Superior temporal gyrus (tissue), 1 donor: ENCODE measurements around the gene RAMP3.

Source experiments
- DNase-seq: peaks from one replicate; pipeline ENCODE4 v3.0.0-alpha.2; 2016; ENCODE audit errors: extremely low spot score

RAMP3 gene

GRCh38 chr7:45223078-45223477 lies 65.5 kb downstream of the RAMP3 start:
- DNase-seq: no peak

- DNase-seq: no peak
These were observed 66.4 kb downstream of the RAMP3 start for GRCh38 chr7:45223728-45224630.

DNA sequence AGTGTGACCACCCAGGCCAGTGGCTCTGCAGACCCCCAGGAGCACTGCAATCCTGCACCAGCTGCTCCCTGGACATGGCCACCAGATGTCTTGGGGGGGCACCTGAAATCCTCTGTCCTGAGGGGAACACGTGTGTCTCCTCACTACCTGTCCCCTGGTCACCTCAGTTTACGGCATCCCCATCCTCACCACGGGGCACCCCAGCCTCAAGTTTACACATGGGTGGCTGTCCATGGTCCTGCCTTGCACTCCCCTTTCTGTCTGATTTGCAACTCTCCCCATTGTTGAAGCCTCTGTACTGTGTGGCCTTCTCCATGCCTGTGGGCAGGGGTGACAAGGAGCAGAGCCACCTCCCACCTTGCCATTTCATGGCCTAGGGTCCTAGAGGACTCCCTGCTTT lies 67.2 kb downstream of the RAMP3 start:
- DNase-seq: no peak

DNA sequence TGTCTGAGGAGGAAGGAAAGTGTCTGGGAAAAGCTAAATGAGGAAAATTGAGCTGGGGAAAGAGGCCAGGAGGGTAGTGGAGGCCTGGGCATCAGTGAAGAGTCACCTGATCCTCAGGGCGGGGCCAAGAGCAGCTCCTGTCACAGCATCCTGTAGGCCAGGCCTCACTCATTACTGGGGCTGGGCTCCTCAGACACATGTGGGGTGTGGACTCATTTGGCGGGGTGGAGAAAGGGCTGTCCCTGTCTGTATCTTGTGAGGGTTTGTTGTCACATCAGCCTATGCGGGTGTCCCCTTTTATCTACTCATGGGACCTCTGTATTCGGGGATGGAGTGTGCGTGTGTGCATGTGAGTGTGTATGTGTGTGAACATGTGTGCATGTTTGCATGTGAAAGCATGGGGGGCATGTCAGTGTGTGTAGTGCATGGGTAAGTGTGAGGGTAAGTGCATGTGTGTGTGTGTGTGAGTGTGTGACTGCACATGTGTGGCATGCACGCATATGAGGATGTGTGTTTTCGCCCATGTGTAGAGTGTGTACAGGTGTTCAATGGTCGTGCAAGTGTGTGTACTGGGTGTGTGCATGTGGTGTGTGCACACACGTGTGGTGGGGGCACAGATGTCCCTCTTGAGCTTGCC lies 67.8 kb downstream of the RAMP3 start:
- DNase-seq: no peak

DNA sequence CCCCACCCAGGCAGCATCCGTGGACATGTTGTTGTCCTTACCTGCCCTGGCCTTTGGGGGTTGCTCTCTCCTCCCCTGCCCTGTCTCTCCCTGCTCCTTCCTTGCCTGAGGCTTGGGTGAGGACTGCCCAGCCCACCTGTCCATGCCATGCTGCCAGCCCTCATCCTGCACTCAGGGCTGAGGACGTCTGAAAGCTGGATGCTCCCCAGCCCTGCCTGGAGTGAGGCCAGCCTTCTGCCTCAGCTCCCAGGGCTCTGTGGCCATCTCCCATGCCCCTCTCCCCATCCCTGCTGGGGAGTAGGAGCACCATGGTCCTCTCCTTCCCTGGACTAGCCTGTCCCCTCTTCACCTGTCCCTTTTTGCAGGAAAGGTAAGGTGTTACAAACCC lies 68.4 kb downstream of the RAMP3 start:
- no peak for DNase-seq

GRCh38 chr7:45229156-45229920 lies 71.7 kb downstream of the RAMP3 start:
- no peak for DNase-seq

DNA sequence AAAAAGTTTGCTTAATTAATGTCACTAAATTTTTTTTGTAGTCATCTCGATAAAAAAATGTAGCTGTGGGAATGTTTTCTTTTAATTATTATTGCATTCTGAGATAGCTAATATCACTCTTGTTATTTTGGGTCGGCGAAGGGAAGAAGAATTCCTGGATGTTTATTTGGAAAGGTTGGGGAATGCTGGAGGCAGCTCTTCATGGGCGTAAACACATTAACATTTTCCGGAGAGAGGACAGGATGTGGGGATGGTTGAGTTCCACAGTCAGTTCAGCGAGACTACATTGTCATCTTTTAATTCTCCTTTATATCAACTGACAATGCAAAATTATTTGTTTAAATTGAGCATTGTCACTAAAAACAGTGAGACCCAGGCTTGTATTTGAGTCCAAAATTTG lies 72.5 kb downstream of the RAMP3 start:
- no peak for DNase-seq

- no peak for DNase-seq
These were observed 73.1 kb downstream of the RAMP3 start for GRCh38 chr7:45230611-45231165.

DNA sequence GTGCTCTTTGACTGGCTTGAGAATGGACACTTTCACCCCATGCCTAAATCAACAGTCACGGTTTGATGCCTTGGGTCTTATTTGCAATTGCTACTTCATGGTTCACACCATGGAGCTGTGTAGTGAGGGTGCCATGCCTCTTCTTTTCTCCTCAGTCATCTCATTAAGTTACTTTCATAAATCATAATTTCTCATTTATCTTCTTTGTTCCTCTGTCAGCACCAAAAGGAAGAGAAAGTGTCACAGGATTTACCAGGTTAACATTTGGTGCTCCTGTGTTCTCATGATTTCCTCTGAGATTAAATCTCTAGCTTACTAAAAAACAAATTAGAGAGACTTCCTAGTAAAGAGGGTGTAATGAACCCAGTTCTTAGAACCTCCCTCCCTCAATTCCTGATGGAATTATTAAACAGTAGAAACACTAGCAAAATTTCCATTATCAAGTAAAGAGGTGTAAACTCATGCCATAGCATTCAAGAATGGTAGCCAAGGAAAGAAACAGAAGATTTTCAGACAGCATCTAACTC lies 75.7 kb downstream of the RAMP3 start:
- no peak for DNase-seq
